ENCODE data around the gene PRKAR1B.

DNA sequence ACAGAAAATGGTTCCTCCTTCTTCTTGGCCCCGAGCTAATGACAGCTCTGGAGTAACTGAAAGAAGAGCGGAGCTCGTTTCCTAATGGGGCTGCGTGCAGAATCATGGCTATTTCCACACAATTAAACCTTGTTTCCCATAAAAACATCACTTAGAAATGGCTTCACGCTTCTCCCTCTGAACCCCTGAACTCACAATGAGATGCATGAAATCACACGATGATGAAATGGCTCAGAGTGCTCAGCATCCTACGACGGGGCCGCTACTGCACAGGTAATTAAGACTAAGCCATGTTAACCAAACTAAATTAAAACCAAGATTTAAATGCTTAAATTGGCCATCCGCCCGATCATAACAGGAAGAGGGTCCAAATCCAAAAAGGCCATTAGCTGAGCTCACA is 80.6 kb downstream of the PRKAR1B start:
- TF ChIP-seq CTCF (IDR thresholded peaks at IDR 0.05; ENCODE audit: low read length) (no peak), EZH2 (IDR thresholded peaks at IDR 0.05; ENCODE audit: borderline replicate concordance, low read length) (no peak)

Data from OCI-LY1 (cell line).